Neutrophil (primary cell): ENCODE measurements around the gene PPP2R2D.
A peak's percentile ranks its signal among the peaks of the same experiment; 100 is the strongest.

ENCODE experiments used
- H3K27ac ChIP-seq: fragments of 200-600 bp; sonication (generic); 2 replicates; pipeline ENCODE4 v1.5.1; 2016; ENCODE audit warnings: mild to moderate bottlenecking, moderate library complexity
- H3K27me3 ChIP-seq: fragments of 200-600 bp; sonication (generic); 2 replicates; pipeline ENCODE4 v1.6.0; 2016; ENCODE audit warnings: mild to moderate bottlenecking
- H3K36me3 ChIP-seq: fragments of 200-600 bp; sonication (generic); 2 replicates; pipeline ENCODE4 v1.5.1; 2017
- H3K4me1 ChIP-seq, 2 experiments: fragments of 200-600 bp in 1 of 2; sonication (generic) in 1 of 2; 1 replicate in 1 of 2; 2 replicates in 1 of 2; pipeline versions ENCODE4 v1.5.1 to v1.6.1; 2013 to 2016; ENCODE audit warnings: low read depth in 1 of 2, low read length in 1 of 2, mild to moderate bottlenecking in 1 of 2, moderate library complexity in 1 of 2; ENCODE audit not compliant: control insufficient read depth in 1 of 2, insufficient read depth in 1 of 2
- H3K4me3 ChIP-seq, 2 experiments: fragments of 200-600 bp in 1 of 2; sonication (generic) in 1 of 2; 1 replicate in 1 of 2; 2 replicates in 1 of 2; pipeline ENCODE4 v1.5.1; 2013 to 2016; ENCODE audit warnings: low read depth in 1 of 2, low read length in 1 of 2, mild to moderate bottlenecking in 1 of 2, moderate library complexity in 1 of 2
- H3K9me3 ChIP-seq: fragments of 200-600 bp; sonication (generic); 2 replicates; pipeline ENCODE4 v1.5.1; 2016
- CTCF ChIP-seq: fragments of 200-600 bp; sonication (generic); IDR thresholded peaks from 2 replicates; pipeline ENCODE4 v1.5.1; 2016; ENCODE audit warnings: antibody characterized with exemption

Gene PPP2R2D

GRCh38 chr10:131898061-131898460 lies 2.7 kb upstream of the PPP2R2D start:
- Histone ChIP-seq H3K9me3 (no peaks in the 10 kb centered on the region), H3K27ac (no peak overlapping the region), H3K36me3 (no peaks in the 10 kb centered on the region), H3K27me3 (peaks cover 28% of the 10 kb centered on the region), H3K4me3 (no peak overlapping the region), H3K4me1 (peaks cover 26 to 28% of the 10 kb centered on the region in 2 experiments)
- no peak for TF ChIP-seq CTCF

GRCh38 chr10:131898713-131899112 lies 2.1 kb upstream of the PPP2R2D start:
- Histone ChIP-seq H3K9me3 (no peaks in the 10 kb centered on the region), H3K4me1 (peaks cover 26 to 31% of the 10 kb centered on the region in 2 experiments)
- TF ChIP-seq CTCF = no peak

GRCh38 chr10:131899116-131899690 lies 1.6 kb upstream of the PPP2R2D start:
- Histone ChIP-seq H3K4me3 (no peak overlapping the region), H3K27ac (no peak overlapping the region), H3K27me3 (peaks cover 28% of the 10 kb centered on the region), H3K36me3 (no peaks in the 10 kb centered on the region), H3K9me3 (no peaks in the 10 kb centered on the region), H3K4me1 (peaks cover 26 to 31% of the 10 kb centered on the region in 2 experiments)
- TF ChIP-seq CTCF = no peak

More at GRCh38 chr10:131898713-131899112, 2.1 kb upstream of the PPP2R2D start:
- Histone ChIP-seq H3K4me3 (no peak overlapping the region), H3K36me3 (no peaks in the 10 kb centered on the region), H3K27ac (no peak overlapping the region), H3K27me3 (peaks cover 28% of the 10 kb centered on the region)

DNA sequence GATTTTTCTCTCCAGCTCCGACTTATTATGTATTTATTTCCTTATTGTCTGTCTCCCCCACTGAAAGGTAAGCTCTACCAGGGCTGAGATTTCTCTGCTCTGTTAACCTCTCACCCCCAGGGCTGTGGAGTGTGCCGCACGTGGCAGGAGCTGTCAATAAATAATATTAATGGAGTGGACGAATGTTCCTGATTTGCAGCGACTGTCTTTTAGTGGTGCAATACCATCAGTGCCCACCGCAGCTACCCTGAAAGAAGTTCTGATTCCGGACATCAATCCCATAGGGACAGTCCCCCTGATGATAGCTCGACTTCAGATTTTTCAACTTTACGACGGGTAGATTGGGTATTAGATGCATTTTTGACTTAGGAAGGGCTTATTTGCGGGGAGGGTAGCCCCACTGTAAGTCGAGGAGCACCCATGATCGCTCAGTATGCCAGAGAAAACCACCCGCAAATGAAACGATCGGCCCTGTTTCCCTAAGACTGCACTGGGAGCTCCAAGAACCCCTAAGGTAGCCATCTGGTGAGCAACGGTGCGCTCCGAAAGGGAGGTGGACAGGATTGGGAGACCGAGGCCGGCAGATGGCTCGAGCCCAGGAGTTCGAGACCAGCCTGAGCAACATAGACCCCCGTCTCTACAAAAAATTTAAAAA lies 986 bp upstream of the PPP2R2D start:
- Histone ChIP-seq H3K4me1 (peaks cover 26 to 31% of the 10 kb centered on the region in 2 experiments), H3K4me3 (peak overlapping the region; percentile 81 to 97), H3K27me3 (peaks cover 28% of the 10 kb centered on the region), H3K36me3 (no peaks in the 10 kb centered on the region), H3K27ac (peak overlapping the region; percentile 95), H3K9me3 (no peaks in the 10 kb centered on the region)
- TF ChIP-seq CTCF = no peak

GRCh38 chr10:131901181-131901829 lies 497 bp downstream of the PPP2R2D start:
- Histone ChIP-seq H3K4me3 (peak overlapping the region; percentile 81 to 97), H3K27me3 (peaks cover 28% of the 10 kb centered on the region), H3K27ac (peak overlapping the region; percentile 95), H3K36me3 (peaks cover 9% of the 10 kb centered on the region), H3K9me3 (no peaks in the 10 kb centered on the region), H3K4me1 (peaks cover 26 to 35% of the 10 kb centered on the region in 2 experiments)
- no peak for TF ChIP-seq CTCF
